AML-193 (cell line): ENCODE measurements around the gene DAAM2.

Source experiments
- DNase-seq, 2 experiments: peaks; one replicate each; lab custom pipeline; 2025; lab: John Stamatoyannopoulos, UW

Gene DAAM2

DNA sequence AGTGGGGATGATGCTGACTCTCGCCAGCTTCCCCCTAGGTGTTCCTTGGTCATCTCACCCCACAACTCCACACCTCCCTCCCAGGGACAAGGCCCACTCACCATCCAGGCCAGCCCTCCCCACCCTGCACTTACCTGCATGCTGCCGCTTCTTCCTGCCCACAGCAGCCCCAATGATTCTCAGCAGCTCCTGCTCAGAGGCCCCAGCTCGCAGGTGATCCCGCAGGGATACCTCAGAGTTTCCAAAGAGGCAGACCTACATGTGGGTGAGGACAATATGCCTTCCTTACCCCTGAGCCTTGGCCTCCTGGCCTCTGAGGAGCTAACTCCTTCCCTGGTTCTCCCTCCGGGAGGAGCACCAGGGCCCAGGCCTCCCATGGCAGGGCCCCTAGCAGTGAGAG is 117.5 kb downstream of the DAAM2 start:
- no peak for DNase-seq

DNA sequence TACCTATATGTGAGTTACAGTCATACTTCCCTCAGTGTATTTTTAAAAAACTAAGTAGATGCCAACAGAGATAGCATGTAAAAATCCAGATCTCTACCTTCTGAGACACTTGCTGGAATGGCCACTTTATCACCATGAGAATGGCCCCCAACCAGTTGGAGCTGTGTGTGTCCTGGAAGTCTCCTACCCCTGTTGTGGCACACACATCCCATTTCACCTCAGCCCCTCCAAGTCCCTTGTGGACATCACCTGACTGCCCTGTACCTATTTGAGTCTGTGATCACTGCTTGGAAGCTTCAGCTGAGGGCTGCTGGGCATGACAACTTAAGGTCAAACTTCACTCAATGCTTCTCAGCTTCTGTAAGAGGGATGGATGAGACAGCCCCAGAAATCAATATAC is 118.0 kb downstream of the DAAM2 start:
- DNase-seq = no peak

DNA sequence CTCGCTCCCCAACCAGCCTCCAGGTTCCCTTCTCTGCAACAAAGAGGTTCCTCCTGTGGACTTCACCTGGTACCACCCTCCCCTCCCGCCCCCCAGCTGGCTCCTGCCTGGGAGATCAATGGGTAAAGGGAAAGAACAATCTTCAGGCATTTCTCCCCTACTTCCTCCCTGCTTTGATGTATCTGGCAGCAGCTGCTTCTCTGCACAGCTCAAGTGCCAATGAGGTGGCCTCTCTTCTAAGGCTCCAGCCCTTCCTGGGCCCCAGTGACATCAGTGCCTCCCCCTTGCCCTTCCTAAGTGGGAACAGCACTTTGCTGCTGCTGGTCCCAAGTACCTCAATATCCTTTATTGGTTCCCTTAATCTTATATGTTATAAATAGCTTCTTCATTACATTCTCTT is 118.6 kb downstream of the DAAM2 start:
- DNase-seq = no peak

DNA sequence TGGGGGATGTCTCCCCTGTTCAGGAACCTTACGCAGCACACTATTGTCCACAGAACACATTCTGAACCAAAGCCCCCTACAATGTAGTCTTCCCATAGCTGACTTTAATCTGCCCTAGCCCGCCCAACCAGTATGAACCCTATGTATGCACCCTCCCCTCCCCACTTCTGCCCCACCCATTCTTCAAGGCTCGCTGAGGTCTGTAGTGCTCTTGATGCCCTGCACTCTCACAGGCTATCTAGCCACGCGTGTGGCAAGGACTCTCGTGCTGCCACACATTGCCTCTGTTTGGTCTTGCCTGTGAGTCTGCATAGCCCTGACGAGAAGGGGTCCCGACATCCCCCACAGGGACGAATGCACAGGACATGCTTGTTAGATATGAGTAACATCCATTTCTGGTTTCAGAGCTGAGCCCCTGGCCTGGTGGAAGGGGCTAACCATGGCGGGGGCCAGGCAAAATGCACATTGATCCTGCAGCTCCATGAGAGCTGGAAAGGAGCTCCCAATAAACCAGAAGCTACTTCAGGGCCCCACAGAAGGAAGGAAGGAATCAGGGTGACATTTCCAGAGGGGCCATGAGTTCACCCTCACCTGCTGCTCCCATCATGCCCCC is 119.4 kb downstream of the DAAM2 start:
- DNase-seq = no peak

DNA sequence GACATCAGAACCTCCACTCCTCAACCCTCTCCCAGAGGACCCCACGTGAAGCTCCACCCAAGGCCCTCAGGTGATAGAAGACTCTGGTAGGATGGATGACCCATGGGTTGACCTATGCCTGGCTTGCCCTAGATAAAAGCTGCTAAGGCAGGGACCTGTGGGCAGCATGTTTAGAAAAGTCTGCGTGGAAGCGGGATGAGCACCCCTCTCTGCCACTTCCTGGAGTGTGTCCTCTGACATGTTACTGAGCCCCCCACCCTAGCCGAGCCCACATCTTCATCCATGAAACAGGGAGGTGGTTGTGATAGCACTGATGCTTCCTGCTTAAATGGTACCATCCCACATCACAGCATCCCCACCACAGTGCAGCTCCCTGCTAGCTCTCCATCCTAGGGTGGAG is 120.3 kb downstream of the DAAM2 start:
- no peak for DNase-seq

DNA sequence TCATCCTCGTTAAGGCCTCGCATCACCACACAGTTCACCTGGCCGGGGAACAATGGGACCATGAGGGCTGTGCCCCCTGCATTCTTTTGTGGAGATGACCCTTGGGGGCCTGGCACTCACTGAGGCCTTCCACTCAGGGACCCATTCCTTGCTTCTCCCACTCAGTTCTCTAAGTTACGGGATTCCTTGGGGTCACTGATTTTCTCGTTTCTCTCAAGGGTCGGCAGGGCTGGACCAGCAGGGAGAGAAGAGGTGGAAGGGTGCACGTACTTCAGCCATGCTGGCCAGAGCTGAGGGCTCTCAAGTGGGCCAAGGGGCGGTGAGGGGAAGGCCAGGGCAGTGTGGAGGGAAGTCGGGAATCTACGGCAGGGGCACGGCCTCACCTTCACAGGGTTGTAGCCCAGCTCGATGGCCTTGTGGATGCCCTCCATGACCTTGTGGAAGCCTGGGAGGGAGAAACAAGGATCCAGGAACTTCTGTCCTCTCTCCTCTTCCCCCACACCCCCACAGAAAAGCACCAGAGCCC is 121.3 kb downstream of the DAAM2 start:
- no peak for DNase-seq

DNA sequence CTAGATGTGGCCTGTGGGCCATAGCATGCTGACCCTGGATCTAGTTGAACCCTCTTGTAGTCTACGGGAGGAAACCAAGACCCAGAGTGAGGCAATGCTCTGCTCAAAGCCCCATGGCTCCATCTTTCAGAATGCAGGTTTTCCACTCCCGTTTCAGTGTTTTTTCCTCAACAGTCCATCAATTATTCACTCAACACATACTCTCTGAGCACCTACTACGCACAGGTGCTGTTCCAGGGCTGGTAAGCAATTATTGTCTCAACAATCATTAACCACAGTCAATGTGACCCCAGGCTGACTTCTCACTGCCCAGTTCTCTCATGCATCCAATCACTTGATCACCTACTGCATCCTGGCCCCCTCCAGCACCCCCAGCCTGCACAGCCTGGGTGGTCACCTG is 122.1 kb downstream of the DAAM2 start:
- DNase-seq = no peak

DNA sequence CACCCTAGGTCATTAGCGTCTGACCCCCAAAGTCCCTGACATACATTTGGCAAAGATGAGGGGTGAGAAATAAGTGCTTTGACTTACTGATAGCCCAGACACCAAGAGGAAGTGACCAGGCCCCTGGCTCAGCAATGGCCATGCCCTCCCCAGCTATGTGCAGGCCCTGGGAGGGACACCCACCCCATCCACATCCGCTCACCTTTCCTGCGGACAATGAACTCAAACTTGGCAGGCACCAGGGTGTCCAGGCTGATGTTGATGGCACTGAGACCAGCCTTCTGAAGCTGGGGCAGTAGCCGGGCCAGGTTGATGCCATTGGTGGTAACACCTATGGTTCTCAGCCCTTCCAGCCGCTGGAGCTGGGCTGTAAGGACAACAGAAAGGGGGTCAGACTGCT is 123.7 kb downstream of the DAAM2 start:
- no peak for DNase-seq

DNA sequence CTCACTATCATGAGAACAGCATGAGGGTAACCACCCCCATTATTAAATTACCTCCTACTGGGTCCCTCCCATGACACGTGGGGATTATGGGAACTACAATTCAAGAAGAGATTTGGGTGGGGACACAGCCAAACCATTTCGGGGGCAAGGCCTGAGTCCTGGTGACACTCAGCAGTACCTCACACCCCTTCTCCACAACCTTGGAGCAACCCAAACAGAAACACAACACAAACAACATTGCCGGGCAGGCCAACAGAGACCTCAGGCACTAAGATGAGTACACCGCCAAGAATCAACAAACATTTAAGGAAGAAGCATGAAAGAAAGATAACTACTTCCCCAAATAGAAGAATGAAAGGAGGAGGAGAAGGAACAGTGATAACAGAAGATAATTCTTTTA is 125.2 kb downstream of the DAAM2 start:
- no peak for DNase-seq

DNA sequence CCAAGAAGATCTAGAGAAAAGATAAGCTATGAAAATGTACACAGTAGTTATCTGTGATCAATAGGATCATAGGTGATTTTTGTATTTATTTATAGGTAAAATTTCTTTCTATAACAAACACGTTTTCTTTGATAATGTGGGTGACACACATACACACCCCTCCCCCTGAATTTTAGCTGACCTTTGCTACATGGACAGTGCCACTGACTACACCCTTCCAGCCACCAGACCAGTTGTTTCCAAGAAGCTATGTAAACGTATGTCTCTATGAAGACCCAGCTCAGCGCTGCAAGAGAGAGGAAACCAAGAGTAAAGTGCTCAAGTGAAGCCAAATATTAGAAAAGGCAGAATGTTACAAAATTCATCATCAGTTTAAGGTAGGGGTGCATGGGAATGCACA is 125.8 kb downstream of the DAAM2 start:
- DNase-seq = no peak

DNA sequence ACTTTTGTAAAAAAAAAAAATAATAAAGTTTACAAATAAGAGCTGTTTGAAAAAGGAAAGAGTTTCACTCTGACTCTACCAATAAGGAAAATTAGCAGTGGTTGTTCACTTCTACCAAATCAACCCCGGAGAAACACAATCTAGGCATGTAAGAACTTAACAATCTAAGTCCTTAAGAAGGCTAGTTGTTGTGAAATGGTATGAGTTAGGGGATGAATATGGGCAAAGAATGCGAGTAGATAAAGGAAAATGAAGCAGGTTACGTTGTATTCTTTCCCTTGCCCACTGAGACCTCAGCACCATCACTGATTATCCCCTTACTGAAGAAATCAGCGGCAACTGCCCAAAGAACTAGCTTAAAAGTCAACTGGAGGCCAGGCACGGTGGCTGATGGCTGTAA is 126.7 kb downstream of the DAAM2 start:
- no peak for DNase-seq

DNA sequence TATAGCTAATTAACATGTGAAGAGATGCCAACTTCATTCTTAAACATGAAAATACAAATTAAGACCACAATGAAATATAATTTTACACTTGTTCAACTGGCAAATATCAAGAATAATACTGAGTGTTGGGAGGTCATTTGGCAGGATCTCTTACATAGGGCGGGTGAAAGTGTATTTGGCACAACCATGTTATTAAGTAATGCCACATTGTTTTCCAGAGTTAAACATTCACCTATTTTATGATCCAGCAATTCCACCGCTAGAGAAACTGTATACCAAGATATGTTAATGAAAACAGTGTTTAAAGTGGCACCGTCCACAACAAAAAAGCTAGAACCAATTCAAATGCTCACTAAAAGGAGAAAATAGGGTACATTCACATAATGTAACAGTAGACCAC is 128.0 kb downstream of the DAAM2 start:
- DNase-seq = no peak

DNA sequence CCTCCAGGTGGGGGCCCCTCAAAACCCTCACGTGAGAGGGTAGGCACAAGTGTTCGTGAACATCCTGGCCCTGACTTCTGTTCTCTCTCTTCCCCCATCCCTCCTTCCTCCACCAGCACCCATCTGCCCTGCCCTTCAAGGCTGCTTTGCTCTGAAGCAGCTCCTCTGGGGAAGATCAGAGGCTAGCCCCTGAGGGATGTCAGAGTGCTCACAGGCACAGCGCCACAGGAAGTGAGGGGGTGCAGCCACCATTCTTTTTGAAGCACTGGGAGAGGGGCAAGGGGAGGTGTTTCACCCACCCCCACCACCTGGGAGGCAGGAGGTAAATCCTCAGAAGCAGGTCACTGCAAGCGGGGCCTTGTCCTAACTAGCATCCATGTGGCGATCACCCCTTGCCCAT is 130.6 kb downstream of the DAAM2 start:
- no peak for DNase-seq

DNA sequence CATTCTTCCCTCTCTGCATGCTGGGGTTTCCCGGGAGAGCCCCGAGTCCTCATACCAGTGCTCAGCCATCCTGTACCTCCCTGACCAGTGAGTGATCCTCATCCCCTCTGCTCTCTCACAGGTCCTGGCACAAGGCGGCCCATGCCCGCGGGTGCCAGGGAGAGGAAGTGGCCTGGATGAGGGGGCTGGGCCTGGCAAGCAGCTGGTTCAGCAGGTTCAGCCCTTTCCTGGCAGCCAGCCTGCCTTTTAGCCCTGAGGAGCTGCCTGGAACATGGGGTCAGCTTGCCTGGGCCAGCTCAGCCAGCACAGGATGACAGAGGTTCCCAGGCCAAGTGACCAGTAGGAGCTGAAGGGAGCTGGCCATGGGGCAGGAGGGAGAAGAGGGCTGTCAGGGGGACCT is 131.2 kb downstream of the DAAM2 start:
- no peak for DNase-seq

DNA sequence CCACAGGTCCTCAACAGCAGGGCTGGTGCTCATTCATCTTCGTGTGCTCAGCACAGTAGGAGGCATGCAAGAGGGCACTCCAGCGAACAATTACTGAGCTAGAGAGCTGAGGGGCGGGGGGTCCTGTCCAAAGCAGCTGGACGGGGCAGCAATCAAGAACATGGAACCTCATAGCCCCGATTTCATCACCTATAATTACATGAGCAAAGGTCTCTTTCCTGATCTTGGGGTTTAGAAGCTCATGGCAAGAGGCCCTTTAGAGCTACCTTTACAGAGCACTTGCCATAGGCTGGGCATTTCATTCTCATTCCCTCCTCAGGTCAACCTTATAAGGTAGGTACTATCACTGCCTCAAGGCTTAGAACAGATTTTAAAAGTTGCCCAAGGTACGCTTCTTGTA is 131.7 kb downstream of the DAAM2 start:
- no peak for DNase-seq

DNA sequence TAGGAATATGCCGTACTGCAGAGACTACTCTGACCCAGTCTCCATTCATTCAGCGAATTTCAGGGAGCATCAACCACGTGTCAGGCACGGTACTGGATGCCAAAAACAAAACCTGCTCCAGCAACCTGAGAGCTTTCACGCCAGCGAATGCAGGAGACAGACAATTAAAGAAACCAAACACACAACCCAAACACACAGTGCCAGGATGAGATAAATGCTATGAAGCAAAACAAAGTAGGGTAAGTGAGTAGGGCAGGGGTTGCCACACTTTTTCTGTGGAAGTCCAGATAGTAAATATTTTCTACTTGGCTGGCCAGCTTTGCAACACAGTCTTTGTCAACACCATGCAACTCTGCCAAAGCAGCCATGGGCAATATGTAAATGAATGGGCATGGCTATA is 132.1 kb downstream of the DAAM2 start:
- no peak for DNase-seq

DNA sequence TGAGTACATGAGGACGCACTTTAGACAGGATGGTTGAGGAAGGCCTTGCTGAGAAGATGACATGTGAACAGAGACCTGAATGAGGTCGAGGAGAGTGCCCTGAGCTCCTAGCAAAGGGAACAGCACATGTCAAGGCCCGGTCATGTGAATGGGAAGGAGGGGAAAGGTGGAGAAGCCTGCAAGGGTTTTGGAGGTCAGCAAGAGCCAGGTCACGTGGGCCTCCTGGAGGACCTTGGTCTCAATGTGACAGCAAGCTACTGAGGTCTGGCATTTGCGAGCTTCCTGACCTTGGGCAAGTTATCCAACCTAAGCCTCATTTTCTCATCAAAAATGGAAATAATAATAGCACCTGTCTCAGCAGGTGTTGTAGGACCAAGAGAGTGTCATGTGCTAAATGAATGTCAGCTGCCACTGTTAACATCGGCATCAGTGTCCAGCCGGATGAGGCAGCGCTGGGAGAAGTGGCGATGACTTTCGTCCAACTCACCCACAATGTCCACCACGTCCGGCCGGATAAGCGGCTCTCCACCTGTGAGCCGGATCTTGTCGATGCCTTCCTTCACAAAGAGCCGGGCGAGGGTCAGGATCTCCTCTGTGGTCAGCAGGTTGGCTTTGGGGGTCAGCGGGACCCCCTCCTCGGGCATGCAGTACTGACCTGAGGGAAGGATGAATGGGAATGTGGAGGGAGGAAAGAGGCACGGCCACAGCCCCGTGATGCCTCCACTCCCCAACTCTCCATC is 133.2 kb downstream of the DAAM2 start:
- DNase-seq = no peak

DNA sequence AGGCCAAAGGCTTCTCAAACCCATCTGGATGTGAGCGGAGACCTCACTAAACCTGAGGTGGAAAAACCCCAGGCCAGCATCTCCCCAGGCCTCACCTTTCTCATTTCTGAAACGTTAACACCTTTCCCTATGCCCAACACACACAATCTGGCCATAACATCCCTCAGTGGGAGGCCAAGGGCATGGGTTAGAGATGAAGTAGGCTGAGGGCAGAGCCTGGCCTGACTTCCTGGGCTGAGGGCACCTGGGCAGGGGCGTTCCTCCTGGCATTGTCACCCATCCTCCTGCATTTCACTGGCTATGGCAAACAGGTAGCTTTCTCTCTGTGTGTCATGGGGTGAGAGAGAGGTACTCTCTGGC is 133.7 kb downstream of the DAAM2 start:
- DNase-seq = no peak

DNA sequence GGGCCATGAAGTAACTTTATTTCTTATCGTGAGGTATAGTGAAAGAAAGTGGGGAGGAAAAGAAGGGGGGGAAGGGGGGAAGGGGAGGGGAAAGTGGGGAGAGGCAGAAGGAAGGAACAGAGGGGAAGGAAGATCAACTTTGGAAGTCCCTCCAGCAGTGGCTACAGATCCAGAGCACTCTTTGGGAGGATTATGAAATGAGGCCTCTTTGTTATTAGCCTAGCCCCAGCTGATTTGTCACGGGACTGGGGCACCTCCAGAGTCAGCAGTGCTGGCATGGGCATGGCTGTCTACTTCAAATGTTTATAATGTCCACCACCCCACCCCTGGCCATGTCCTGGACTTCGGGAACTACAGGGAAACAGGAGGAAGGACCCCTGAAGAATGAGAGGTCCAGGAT is 134.5 kb downstream of the DAAM2 start:
- DNase-seq = no peak

DNA sequence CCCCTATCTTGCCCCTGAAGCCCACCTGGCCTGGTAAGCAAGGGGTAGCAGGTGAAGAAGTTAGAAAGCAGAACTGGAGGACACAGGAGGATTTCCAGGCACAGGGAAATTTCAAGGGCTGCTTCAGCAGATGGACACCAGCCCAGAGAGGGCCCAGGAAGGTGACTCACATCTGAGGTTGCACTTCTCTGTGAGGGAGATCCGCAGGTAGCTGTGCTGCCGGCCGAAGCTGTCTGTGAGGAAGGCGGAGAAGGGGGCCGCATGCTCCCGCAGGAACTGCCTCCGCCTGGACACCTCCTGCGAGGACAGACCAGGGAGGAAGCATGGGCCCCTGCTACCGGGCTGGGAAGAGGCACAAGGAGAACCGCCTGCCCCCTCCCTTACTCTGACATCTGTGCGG is 135.0 kb downstream of the DAAM2 start:
- DNase-seq = no peak

DNA sequence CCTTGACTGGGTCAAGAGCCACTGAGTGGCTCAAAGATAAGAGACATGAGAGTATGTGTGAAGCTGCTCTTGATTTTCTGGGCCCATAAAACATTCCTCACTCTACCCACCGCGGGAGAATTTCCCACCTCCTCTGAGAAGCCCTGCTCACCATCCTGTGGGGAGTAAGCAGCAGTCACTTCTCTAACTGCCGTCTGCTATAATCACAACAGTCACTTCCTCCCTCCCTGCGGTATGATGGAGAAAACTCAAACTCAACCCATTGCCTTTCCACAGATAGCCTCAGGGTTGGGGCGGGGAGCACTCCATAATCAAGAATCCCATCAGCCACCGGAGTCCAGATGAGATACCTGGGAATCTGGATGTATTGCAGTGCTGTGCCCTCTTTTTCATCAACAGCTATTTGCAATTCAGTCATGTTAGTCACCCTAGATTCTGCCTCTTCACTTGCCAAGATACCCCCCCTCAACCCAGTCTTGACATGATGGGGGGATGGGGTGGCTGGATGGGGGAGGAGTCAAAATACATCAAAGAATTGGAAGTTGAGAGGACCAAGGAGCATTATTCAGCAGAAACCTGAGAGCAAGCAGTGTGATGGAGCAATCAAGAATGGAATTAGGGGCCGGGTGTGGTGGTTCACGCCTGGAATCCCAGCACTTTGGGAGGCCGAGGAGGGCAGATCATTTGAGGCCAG is 137.0 kb downstream of the DAAM2 start:
- no peak for DNase-seq

DNA sequence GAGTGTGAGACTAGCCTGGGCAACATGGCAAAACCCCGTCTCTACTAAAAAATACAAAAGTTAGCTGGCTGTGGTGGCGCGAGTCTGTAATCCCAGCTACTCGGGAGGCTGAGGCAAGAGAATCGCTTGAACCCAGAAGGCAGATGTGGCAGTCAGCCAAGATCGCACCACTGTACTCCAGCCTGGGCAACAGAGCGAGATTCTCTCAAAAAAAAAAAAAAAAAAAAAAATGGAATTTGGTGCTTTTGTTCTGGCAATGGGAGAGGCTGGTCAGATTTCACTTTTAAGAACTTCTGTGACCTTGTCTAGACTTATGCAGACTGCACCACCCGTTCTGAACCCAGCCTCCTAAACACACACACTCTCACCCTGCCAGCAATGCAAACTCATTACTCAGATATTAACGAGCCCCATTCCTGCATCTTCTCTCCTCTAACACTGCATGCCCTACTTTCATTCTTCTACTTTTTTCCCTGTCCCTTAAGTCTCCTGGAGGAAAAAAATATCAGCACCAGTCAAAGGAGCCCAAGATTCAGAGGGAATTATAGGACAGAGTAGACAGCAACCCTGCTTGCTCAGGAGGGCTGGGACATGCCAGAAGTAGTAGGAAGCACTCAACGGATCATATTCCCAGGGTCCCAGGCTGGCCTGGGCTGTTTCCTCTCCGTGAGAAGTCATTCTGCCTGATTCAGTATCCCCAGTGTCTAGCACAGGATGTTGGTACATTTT is 137.7 kb downstream of the DAAM2 start:
- no peak for DNase-seq

DNA sequence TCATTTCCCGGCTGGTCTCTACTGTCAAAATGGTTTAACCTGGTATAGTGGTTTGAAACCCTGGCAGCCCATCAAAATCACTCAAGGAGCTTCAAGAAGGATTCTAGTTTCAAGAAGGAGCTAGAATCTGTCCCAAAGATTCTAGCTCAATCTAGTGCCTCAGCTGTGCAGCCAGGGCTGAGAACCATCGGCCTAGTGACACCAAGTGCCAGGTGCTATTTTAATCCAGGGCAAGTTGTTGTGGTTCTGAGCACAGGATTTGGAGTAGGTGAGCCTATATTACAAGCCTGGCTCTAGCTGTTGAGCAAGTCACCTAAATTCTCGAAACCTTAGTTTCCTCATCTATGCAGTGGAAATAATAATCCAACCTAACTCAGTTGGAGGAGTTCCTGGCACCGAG is 138.4 kb downstream of the DAAM2 start:
- DNase-seq = no peak
